ENCODE results near the gene MYOG.

GRCh38 chr1:203128716-203129500, 43.1 kb upstream of the MYOG start:
- TF ChIP-seq, protein P1, sequence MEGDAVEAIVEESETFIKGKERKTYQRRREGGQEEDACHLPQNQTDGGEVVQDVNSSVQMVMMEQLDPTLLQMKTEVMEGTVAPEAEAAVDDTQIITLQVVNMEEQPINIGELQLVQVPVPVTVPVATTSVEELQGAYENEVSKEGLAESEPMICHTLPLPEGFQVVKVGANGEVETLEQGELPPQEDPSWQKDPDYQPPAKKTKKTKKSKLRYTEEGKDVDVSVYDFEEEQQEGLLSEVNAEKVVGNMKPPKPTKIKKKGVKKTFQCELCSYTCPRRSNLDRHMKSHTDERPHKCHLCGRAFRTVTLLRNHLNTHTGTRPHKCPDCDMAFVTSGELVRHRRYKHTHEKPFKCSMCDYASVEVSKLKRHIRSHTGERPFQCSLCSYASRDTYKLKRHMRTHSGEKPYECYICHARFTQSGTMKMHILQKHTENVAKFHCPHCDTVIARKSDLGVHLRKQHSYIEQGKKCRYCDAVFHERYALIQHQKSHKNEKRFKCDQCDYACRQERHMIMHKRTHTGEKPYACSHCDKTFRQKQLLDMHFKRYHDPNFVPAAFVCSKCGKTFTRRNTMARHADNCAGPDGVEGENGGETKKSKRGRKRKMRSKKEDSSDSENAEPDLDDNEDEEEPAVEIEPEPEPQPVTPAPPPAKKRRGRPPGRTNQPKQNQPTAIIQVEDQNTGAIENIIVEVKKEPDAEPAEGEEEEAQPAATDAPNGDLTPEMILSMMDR (IDR thresholded peaks at IDR 0.05 in 8 of 11, conservative IDR thresholded peaks at IDR 0.05 in 3 of 11) = no peak
- TF ChIP-seq POLR2A (IDR thresholded peaks at IDR 0.05) (no peak), POLR2AphosphoS5 (IDR thresholded peaks at IDR 0.05) (no peak)

Data from spleen (tissue), 7 donors.